K562 (cell line): ENCODE results near the gene SERPINH1. TPM values are rescaled to one million over a fixed set of nuclear protein-coding genes. Genes with fewer than 3 reads are reported as not detected.
A peak's percentile ranks its signal among the peaks of the same experiment; 100 is the strongest.

Experiments used
- C11orf30 ChIP-seq: fragments of 450-650 bp; IDR thresholded peaks from 2 replicates; pipeline ENCODE4 v1.6.1; 2016; ENCODE audit warnings: low read depth, mild to moderate bottlenecking
- EGR1 ChIP-seq: fragments of 450-650 bp; conservative IDR thresholded peaks from 2 replicates; pipeline ENCODE4 v1.6.1; 2017; ENCODE audit warnings: mild to moderate bottlenecking
- ESRRA ChIP-seq: fragments of 450-650 bp; IDR thresholded peaks from 2 replicates; pipeline ENCODE4 v1.6.1; 2014; ENCODE audit warnings: low read depth, mild to moderate bottlenecking, moderate library complexity, borderline replicate concordance
- EZH2 ChIP-seq: IDR thresholded peaks from 2 replicates; pipeline ENCODE4 v1.6.1; 2012; ENCODE audit warnings: low read depth, mild to moderate bottlenecking, inconsistent platforms, low read length, borderline replicate concordance
- ILK ChIP-seq: fragments of 450-650 bp; IDR thresholded peaks from 2 replicates; pipeline ENCODE4 v1.6.1; 2016; ENCODE audit warnings: missing genetic modification characterization, low read depth, mild to moderate bottlenecking, missing compliant biosample characterization, moderate library complexity, borderline replicate concordance
- KLF16 ChIP-seq: IDR thresholded peaks from 2 replicates; pipeline ENCODE4 v1.6.1; 2016; ENCODE audit warnings: antibody characterized with exemption
- MAZ ChIP-seq, 2 experiments: fragments of 450-650 bp in 1 of 2; sonication (generic) in 1 of 2; formaldehyde crosslinking; IDR thresholded peaks in 1 of 2; conservative IDR thresholded peaks in 1 of 2; 2 replicates each; pipeline versions ENCODE4 v1.4.0 to v1.5.0; 2020; ENCODE audit warnings: mild to moderate bottlenecking in 1 of 2, missing genetic modification reagents in 1 of 2
- MIER1 ChIP-seq: fragments of 450-650 bp; IDR thresholded peaks from 2 replicates; pipeline ENCODE4 v1.6.1; 2016; ENCODE audit warnings: antibody characterized with exemption, mild to moderate bottlenecking, low read depth
- NRF1 ChIP-seq, 2 experiments: fragments of 450-650 bp; IDR thresholded peaks in 1 of 2; conservative IDR thresholded peaks in 1 of 2; 2 replicates each; pipeline ENCODE4 v1.6.1; 2014; ENCODE audit warnings: mild to moderate bottlenecking in 2 of 2
- POLR2AphosphoS2 ChIP-seq: IDR thresholded peaks from 2 replicates; pipeline ENCODE4 v1.6.1; 2012; ENCODE audit warnings: low read length, improper control_type of control experiment
- RAD21 ChIP-seq, 2 experiments: fragments of 250-450 bp in 1 of 2; fragments of 450-650 bp in 1 of 2; sonication (Bioruptor Pico) in 1 of 2; formaldehyde crosslinking in 1 of 2; IDR thresholded peaks in 1 of 2; conservative IDR thresholded peaks in 1 of 2; 2 replicates each; pipeline versions ENCODE4 v1.4.0 to v1.8.0; 2020 to 2022; ENCODE audit warnings: mild to moderate bottlenecking in 2 of 2, moderate library complexity in 1 of 2
- RAD51 ChIP-seq: fragments of 450-650 bp; IDR thresholded peaks from 2 replicates; pipeline ENCODE4 v1.7.1; 2016; ENCODE audit warnings: low read depth, mild to moderate bottlenecking, borderline replicate concordance
- SNIP1 ChIP-seq: fragments of 450-650 bp; IDR thresholded peaks from 2 replicates; pipeline ENCODE4 v1.7.1; 2017; ENCODE audit warnings: low read depth, mild to moderate bottlenecking
- SRSF9 ChIP-seq: fragments of 200-400 bp; formaldehyde crosslinking; IDR thresholded peaks from 2 replicates; pipeline ENCODE4 v1.6.1; 2017; ENCODE audit warnings: low read depth, low read length, borderline replicate concordance
- TAF7 ChIP-seq: fragments of 450-650 bp; IDR thresholded peaks from 2 replicates; pipeline ENCODE4 v1.6.1; 2016; ENCODE audit warnings: missing genetic modification characterization, missing compliant biosample characterization
- TCFL5 ChIP-seq: fragments of 250-450 bp; sonication (Bioruptor Pico); conservative IDR thresholded peaks from 2 replicates; pipeline ENCODE4 v1.6.1; 2021; ENCODE audit warnings: mild to moderate bottlenecking, moderate library complexity, matching md5 sums
- ZNF121 ChIP-seq: sonication (generic); formaldehyde crosslinking; conservative IDR thresholded peaks from 2 replicates; pipeline ENCODE4 v1.8.0; 2022; ENCODE audit warnings: missing genetic modification reagents
- ZNF583 ChIP-seq: fragments of 250-450 bp; sonication (Bioruptor Pico); IDR thresholded peaks from 2 replicates; pipeline ENCODE4 v1.4.0; 2020
- ZNF766 ChIP-seq: fragments of 200-800 bp; sonication (Bioruptor generic); conservative IDR thresholded peaks from 2 replicates; pipeline ENCODE4 v1.6.1; 2016; ENCODE audit warnings: missing genetic modification characterization, missing compliant biosample characterization
- ZNF830 ChIP-seq: fragments of 250-450 bp; sonication (Bioruptor Pico); IDR thresholded peaks from 2 replicates; pipeline ENCODE4 v1.5.0; 2021; ENCODE audit warnings: mild to moderate bottlenecking
- polyA plus RNA-seq, 8 experiments: library from polyadenylated mRNA; depleted of rRNA in 4 of 8; stranded (reverse) in 5 of 8; unstranded in 3 of 8; fragments of >200 nt; fragmentation: Nextera tagmentation in 2 of 8; fragmentation: Illumina TruSeq in 1 of 8; extraction: Ambion mirVana in 2 of 8; extraction: Trizol in 1 of 8; gene quantifications; 2 replicates each; pipeline versions ENCODE4 v1.2.1 to v1.2.3, GENCODE V29; 2011 to 2014; ENCODE audit warnings: inconsistent platforms in 1 of 8, missing spikeins in 1 of 8
- total RNA-seq, 7 experiments: library from RNA; depleted of rRNA in 6 of 7; stranded (reverse); fragments of >200 nt in 6 of 7; fragmentation: Illumina TruSeq in 2 of 7; extraction: Trizol in 2 of 7; gene quantifications; 2 replicates each; pipeline versions ENCODE4 v1.2.1 to v1.2.3, GENCODE V29; 2011 to 2021; ENCODE audit warnings: low replicate concordance in 1 of 7
- TF ChIP-seq, protein P1 (sequence below): fragments of 200-800 bp; sonication (Bioruptor generic); IDR thresholded peaks from 2 replicates; pipeline ENCODE4 v1.6.1; 2017; ENCODE audit warnings: missing genetic modification characterization, missing compliant biosample characterization
- TF ChIP-seq, protein P2 (sequence below), 3 experiments: fragments of 200-800 bp in 1 of 3; sonication (Bioruptor generic) in 1 of 3; sonication (generic) in 1 of 3; formaldehyde crosslinking in 1 of 3; IDR thresholded peaks; 2 replicates each; pipeline versions ENCODE4 v1.6.1 to v1.8.0; 2016 to 2022; ENCODE audit warnings: mild to moderate bottlenecking in 2 of 3, missing compliant biosample characterization in 2 of 3, missing genetic modification characterization in 2 of 3, missing genetic modification reagents in 1 of 3
- TF ChIP-seq, protein P3 (sequence below): sonication (generic); IDR thresholded peaks from 2 replicates; pipeline ENCODE4 v1.6.1; 2016
- TF ChIP-seq, protein P4 (sequence below): fragments of 250-450 bp; sonication (Bioruptor Pico); IDR thresholded peaks from 2 replicates; pipeline ENCODE4 v1.8.0; 2021; ENCODE audit warnings: borderline replicate concordance, mild to moderate bottlenecking, moderate library complexity; ENCODE audit not compliant: poor library complexity, severe bottlenecking

SERPINH1 gene
- total and polyA plus RNA-seq, 9 of the 15 experiments (the other 6 are each of a cell fraction or from before 2014, with no cell fraction given) = 2.8 to 106 (median 67.9) TPM

DNA sequence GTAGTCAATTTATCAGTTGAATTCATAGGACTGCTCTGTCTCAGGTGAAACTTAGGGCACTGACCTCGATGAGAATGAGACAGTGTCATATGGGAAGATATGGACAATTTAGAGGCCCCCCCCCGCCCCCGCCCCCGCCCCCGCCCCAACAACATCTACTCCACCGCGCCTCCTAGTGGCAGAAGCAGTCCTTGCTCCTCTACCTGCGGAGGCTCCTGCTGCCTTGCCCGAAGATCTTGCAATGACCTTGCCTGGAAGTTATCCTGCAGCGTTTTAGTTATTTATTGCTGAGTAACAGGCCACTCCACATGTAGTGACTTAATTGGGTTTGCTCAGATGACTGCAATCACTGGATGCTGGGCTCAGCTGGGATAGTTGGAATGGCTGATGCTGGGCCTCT, 15.2 kb downstream of the SERPINH1 start (continued):
- TF ChIP-seq NRF1 (conservative IDR thresholded peaks at IDR 0.05 in 1 of 2, IDR thresholded peaks at IDR 0.05 in 1 of 2) (no peak), ZNF830 (CRISPR knock-in tag) (no peak), KLF16 (0 out of 2 replicates have a peak, but pooled peaks have one; percentile 29), ZNF766 (CRISPR knock-in tag) (no peak), EGR1 (peak; percentile 38; the same call in 1 of the 2 replicates), POLR2AphosphoS2 (no peak), TCFL5 (no peak), ILK (tag) (no peak), ZNF121 (CRISPR knock-in tag) (no peak), MIER1 (no peak), RAD21 (CRISPR knock-in tag; conservative IDR thresholded peaks at IDR 0.05 in 1 of 2, IDR thresholded peaks at IDR 0.05 in 1 of 2) (peak in 1 of 2 experiments; percentile 26; a peak in 2 of 4 replicates), SRSF9 (no peak), RAD51 (no peak), EZH2 (no peak), MAZ (CRISPR knock-in tag; conservative IDR thresholded peaks at IDR 0.05 in 1 of 2, IDR thresholded peaks at IDR 0.05 in 1 of 2) (peak in 1 of 2 experiments; percentile 62; a peak in 1 of 4 replicates), SNIP1 (no peak), TAF7 (no peak), ZNF583 (CRISPR knock-in tag) (no peak), ESRRA (peak; percentile 54; the same call in 1 of the 2 replicates), C11orf30 (no peak)
- TF ChIP-seq, protein P1, sequence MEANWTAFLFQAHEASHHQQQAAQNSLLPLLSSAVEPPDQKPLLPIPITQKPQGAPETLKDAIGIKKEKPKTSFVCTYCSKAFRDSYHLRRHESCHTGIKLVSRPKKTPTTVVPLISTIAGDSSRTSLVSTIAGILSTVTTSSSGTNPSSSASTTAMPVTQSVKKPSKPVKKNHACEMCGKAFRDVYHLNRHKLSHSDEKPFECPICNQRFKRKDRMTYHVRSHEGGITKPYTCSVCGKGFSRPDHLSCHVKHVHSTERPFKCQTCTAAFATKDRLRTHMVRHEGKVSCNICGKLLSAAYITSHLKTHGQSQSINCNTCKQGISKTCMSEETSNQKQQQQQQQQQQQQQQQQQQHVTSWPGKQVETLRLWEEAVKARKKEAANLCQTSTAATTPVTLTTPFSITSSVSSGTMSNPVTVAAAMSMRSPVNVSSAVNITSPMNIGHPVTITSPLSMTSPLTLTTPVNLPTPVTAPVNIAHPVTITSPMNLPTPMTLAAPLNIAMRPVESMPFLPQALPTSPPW (CRISPR knock-in tag) = peak; percentile 97
- TF ChIP-seq, protein P2, sequence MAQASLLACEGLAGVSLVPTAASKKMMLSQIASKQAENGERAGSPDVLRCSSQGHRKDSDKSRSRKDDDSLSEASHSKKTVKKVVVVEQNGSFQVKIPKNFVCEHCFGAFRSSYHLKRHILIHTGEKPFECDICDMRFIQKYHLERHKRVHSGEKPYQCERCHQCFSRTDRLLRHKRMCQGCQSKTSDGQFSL (CRISPR knock-in tag; IDR thresholded peaks at IDR 0.05) = no peak
- TF ChIP-seq, protein P2 (tag; IDR thresholded peaks at IDR 0.05) = peak in 1 of 2 experiments; percentile 87; a peak in 2 of 4 replicates
- TF ChIP-seq, protein P3, sequence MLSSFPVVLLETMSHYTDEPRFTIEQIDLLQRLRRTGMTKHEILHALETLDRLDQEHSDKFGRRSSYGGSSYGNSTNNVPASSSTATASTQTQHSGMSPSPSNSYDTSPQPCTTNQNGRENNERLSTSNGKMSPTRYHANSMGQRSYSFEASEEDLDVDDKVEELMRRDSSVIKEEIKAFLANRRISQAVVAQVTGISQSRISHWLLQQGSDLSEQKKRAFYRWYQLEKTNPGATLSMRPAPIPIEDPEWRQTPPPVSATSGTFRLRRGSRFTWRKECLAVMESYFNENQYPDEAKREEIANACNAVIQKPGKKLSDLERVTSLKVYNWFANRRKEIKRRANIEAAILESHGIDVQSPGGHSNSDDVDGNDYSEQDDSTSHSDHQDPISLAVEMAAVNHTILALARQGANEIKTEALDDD = no peak
- TF ChIP-seq, protein P4, sequence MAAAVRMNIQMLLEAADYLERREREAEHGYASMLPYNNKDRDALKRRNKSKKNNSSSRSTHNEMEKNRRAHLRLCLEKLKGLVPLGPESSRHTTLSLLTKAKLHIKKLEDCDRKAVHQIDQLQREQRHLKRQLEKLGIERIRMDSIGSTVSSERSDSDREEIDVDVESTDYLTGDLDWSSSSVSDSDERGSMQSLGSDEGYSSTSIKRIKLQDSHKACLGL (CRISPR knock-in tag) = no peak
